Kidney epithelial cell (primary cell): ENCODE results near the gene FLRT1. TPM values are rescaled to one million over a fixed set of nuclear protein-coding genes. Genes with fewer than 3 reads are reported as not detected.
A peak's percentile ranks its signal among the peaks of the same experiment; 100 is the strongest.

Experiments
- DNase-seq: peaks from one replicate; pipeline ENCODE4 v3.0.0-alpha.2; 2010; ENCODE audit warnings: low read depth
- H3K27me3 ChIP-seq: 2 replicates; pipeline ENCODE4 v1.6.0; 2011; ENCODE audit warnings: low read length; ENCODE audit not compliant: control insufficient read depth, insufficient read depth
- H3K36me3 ChIP-seq: 2 replicates; pipeline ENCODE4 v1.5.1; 2011; ENCODE audit warnings: low read length; ENCODE audit not compliant: control insufficient read depth, insufficient read depth
- H3K4me3 ChIP-seq: 2 replicates; pipeline ENCODE4 v1.5.1; 2011; ENCODE audit warnings: low read depth, mild to moderate bottlenecking, control low read depth, low read length
- CTCF ChIP-seq: IDR thresholded peaks from 2 replicates; pipeline ENCODE4 v1.5.1; 2011; ENCODE audit warnings: mild to moderate bottlenecking, moderate library complexity, low read length, control low read depth, inconsistent platforms; ENCODE audit not compliant: insufficient read depth, poor library complexity, severe bottlenecking
- total RNA-seq: library from RNA; depleted of rRNA; stranded (reverse); fragments of >200 nt; gene quantifications from 2 replicates; pipeline ENCODE4 v1.2.3, GENCODE V29; 2015

The FLRT1 gene
- total RNA-seq, 1 donor from 2014 or later, result 0.13 TPM

- Histone ChIP-seq H3K4me3 (no peak overlapping the region), H3K27me3 (peaks cover 69% of the 10 kb centered on the region), H3K36me3 (no peaks in the 10 kb centered on the region)
- DNase-seq, result no peak
- no peak for TF ChIP-seq CTCF
Measured at GRCh38 chr11:64038500-64038899, 2.8 kb downstream of the FLRT1 start.

DNA sequence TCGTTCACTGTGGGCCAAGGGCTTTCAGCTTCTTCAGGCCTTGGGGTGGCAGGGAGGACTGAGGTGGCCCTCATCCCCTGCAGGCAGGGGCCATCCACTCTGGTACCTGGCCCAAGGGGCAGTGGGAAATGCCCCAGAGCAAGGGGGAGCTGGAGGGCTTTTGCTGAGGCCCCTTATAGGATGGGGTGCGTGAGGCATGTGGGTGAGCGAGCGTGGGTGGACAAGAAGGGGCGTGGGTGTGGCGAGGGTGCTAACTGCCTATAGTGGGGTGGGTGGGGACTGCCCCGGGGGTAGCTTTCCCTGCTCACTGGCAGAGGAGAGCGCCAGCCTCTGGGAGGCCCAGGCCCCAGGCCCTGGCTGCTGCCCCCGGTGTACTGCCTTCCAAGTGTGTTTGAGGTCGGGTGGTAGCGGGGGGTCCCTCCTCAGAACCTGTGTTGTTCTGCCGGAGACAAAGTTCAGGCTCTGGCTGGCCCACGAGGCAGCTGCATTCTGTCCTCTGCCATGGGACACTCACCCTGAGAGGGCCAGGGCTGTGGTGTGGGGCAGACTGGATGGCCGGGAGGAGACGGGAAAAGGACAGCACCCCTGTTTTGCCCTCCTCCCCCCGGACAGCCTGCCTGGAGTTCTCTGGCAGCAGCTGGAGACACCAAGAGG is 3.4 kb downstream of the FLRT1 start:
- DNase-seq, result no peak
- H3K36me3 ChIP-seq, result no peaks in the 10 kb centered on the region
- H3K27me3 ChIP-seq, result peaks cover 66% of the 10 kb centered on the region
- H3K4me3 ChIP-seq, result no peak overlapping the region
- no peak for TF ChIP-seq CTCF

- no peak for DNase-seq
- no peaks in the 10 kb centered on the region for H3K36me3 ChIP-seq
- peak; percentile 72 for TF ChIP-seq CTCF
- no peak overlapping the region for H3K4me3 ChIP-seq
- peaks cover 59% of the 10 kb centered on the region for H3K27me3 ChIP-seq
Measured at GRCh38 chr11:64040684-64041322, 5.1 kb downstream of the FLRT1 start.

DNA sequence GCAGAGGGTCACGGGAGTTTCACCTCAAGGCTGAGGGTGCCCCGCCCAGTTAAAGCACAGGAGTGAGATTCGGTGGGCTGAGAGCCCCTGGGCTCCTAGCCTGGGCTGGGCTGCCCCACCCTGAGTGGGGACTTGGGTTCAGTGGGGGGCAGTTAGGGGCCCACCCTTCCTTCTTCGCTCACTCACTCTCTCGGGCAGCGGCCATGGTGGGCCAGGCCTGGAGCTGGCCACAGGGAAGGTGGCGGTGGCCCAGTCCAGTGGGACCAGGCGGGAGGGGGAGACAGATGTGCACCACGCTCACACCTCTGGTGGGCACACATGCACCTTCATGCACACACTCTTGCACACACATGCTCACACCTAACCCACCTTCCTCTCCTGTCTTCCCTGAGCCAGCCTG is 6.1 kb downstream of the FLRT1 start:
- no peak for DNase-seq
- no peak for TF ChIP-seq CTCF
- H3K36me3 ChIP-seq, result no peaks in the 10 kb centered on the region
- peaks cover 49% of the 10 kb centered on the region for H3K27me3 ChIP-seq
- no peak overlapping the region for H3K4me3 ChIP-seq

DNA sequence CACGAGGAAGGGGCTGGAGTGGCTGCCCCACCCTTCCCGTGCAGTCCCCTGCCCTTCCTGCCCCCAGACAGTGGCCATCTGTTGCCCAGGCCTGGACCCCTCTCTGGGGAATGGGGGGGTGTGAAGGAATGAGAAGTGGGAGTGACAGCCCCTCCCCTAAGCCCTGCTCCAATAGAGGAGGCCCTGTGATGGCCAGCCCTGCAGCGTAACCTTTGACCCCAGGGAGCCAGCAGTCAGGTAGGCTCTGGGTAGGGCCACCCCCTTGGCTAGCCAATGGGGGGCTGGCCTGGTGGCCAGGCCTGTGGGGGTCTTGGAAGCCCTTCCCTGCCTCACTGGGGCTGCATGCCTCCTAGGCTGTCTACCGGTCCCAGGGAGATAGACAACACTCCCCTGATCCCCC is 6.6 kb downstream of the FLRT1 start:
- no peak for DNase-seq
- TF ChIP-seq CTCF, result no peak
- peaks cover 44% of the 10 kb centered on the region for H3K27me3 ChIP-seq
- H3K4me3 ChIP-seq, result no peak overlapping the region
- no peaks in the 10 kb centered on the region for H3K36me3 ChIP-seq

- TF ChIP-seq CTCF, result no peak
- Histone ChIP-seq H3K4me3 (no peak overlapping the region), H3K36me3 (no peaks in the 10 kb centered on the region), H3K27me3 (peaks cover 33% of the 10 kb centered on the region)
- no peak for DNase-seq
Measured at GRCh38 chr11:64043545-64043944, 7.8 kb downstream of the FLRT1 start.
